NCI-H1436 treated with DMSO at 0.1 percent for 48 hours (cell line): ENCODE data around the gene TUBGCP2.
"Not testable (repeated sequence)": the region's sequence is repeated elsewhere in the genome, so short reads cannot be mapped to it uniquely, and the experiment has no call there.

Experiments used
- DNase-seq: peaks from one replicate; lab custom pipeline; 2025; lab: John Stamatoyannopoulos, UW

Gene TUBGCP2

DNA sequence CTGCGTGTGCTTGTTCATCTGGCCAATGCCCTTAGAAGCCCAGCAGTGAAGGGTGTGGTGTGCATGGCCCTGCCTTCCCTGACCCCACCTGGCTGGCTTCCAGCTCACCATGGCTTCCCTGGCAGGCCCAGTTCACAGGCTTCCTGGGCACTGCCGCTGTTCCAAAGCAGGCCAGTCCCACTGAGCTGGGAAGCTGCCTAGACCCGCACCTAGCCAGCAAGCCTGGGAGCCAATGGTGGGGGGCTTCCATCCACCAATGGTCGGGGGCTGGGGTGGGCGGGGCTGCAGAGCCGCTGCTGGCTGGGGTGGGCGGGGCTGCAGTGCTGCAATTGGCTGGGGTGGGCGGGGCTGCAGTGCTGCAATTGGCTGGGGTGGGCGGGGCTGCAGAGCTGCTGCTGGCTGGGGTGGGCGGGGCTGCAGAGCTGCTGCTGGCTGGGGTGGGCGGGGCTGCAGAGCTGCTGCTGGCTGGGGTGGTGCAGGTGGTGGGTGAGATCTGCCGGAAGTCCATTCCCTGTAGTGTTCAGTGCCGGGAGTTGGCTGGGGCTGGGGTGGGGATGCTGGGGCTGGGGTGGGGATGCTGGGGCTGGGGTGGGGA lies 15.6 kb upstream of the TUBGCP2 start:
- DNase-seq: peak; percentile 77

DNA sequence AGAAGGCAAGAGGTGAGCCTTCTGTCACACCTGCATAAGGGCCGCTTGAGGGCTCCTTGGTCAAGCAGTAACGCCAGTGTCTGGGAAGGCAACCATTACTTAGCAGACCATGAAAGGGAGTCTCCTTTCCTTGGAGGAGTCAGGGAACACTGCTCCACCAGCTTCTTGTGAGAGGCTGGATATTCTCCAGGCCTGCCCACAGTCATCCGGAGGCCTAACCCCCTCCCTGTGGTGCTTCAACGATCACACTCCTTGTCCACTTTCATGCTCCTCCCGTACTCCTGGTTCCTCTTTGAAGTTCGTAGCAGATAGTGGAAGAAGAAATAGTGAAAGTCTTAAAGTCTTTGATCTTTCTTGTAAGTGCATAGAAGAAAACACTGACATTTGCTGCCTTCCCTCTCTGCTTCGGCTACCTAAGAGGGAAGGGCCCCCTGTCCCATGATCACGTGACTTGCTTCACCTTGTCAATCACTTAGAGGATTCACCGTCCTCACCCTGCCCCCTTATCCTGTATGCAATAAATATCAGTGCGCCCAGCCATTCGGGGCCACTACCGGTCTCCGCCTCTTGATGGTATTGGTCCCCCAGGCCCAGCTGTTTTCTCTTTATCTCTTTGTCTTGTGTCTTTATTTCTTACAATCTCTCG lies 13.5 kb upstream of the TUBGCP2 start:
- not testable (repeated sequence) for DNase-seq

DNA sequence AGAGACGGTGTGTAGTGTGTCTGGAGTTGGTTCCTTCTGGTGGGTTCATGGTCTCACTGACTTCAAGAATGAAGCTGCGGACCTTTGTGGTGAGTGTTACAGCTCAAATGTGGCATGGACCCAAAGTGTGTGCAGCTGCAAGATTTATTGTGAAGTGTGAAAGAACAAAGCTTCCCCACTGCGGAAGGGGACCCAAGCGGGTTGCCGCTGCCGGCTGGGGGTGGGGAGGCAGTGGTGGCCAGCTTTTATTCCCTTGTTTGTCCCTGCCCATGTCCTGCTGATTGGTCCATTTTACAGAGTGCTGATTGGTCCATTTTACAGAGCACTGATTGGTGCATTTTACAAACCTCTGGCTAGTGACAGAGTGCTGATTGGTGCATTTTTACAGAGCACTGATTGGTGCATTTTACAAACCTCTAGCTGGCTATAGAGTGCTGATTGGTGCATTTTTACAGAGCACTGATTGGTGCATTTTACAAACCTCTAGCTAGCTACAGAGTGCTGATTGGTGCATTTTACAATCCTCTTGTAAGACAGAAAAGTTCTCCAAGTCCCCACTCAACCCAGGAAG lies 12.3 kb upstream of the TUBGCP2 start:
- DNase-seq: not testable (repeated sequence)

DNA sequence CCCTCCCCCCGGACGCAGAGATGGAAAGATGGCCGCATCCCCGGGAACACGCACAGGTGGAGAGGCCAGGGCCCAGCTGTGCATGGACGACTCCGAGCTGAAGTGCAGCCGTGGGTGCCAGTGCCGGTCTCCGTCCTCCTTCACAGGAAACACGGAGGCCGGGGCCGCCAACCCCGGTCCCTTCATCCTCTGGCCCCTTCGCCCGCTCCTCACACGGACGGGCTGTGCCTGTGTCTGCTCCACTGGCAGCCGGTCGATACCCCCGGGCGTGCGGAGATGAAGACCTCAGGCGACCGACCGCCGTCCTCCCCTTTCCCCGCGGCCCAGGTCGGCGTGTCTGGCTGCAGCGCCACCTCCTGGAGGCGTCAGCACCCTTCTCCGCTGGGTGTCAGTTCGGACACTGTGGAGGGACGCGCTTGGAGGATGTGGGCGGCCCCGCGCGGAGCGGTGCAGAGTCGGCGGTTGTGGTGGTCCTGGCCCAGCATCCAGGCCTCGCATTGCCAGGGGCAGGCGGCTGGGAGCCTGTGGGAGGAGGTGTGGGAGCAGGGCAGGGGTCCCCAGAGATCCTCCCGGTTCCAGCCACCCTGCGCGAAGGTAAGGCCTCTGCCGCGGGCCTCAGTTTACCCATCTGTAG lies 9.9 kb upstream of the TUBGCP2 start:
- DNase-seq: no peak

DNA sequence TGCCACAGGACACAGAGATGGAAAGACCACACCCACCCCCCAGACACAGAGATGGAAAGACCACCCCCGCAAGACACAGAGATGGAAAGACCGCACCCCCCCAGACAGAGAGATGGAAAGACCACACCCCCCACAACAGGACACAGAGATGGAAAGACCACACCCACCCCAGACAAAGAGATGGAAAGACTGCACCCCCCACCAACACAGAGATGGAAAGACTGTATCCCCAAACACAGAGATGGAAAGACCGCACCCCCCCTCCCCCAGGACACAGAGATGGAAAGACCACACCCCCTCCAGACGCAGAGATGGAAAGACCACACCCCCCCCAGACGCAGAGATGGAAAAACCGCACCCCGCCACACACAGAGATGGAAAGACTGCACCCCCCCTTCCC lies 8.1 kb upstream of the TUBGCP2 start:
- no peak for DNase-seq

DNA sequence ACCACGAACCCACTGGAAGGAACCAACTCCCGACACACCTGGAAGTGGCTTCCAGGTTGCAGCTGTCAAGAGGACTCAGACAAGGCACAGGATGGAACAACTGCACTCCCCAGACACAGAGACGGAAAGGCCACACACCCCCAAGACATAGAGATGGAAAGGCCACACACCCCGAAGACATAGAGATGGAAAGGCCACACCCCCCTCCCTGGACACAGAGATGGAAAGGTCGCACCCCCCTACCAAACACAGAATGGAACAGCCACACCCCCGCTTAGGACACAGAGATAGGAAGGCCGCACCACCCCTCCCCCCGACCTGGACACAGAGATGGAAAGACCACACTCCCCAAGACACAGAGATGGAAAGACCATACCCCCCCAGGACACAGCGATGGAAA lies 7.6 kb upstream of the TUBGCP2 start:
- no peak for DNase-seq

DNA sequence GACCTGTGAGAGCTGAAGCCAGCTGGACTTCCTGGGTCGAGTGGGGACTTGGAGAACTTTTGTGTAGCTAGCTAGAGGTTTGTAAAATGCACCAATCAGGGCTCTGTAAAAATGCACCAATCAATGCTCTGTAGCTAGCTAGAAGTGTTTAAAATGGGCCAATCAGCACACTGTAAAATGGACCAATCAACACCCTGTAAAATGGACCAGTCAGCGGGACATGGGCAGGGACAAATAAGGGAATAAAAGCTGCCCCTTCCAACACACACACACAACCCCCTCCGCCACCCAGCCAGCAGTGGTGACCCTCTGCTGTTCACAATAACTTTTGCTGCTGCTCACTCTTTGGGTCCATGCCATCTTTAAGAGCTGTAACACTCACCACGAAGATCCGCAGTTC lies 7.2 kb upstream of the TUBGCP2 start:
- DNase-seq: no peak

DNA sequence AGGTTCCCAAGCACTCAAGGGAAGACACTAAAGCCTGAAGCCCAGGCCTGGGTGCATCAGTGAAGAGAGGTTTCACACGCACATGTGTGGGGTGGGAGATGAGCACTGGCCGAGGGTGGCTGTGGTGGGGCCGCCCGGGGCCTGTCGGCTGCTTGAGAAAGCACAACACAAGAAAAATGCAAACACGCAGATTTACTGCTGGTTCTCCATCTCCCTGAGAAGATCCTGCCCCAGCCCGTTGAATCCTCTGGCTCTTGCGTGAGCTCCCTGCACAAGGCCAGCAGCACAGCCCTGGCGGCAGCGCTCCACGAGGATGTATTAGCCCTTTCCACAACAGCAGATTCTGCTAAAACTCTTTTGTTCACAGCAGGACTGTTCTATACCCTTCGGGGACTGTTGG lies 6.2 kb upstream of the TUBGCP2 start:
- no peak for DNase-seq

DNA sequence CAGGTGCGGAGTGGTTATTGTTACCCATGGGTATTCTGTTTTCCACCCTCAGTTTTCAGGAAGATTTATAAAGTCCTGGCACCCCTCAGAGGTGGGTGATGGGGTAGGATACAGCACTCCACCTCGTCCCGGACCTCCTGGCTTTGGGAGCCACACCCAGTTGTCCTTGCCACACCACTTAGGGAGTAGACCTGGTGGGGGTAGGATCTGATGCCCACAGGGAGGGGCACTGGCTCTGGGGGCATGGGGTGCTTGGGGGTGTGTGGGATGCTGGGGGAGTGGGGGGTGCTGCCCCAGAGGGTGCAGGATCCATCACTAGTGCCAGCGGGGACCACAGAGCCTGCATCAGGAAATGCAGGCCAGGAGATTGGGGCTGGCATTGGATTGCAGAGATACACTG lies 4.5 kb upstream of the TUBGCP2 start:
- no peak for DNase-seq

DNA sequence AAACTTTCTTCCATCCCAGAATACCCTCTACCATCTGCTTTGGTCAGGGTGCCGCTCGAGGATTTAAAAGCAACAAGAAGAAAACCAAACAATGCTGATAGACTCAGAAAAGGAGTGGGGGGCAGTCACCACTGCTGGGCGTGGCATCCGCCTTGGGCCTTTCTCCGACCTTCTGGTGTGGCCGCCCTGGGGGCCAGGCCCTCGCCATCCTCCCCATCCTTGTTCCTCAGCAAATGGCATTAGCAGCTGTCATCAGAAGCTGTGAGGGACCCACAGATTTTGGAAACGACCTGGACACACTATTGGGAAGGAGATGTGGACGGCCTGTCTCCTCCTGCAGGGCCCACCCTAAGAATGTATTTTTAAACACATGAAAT lies 4.1 kb upstream of the TUBGCP2 start:
- no peak for DNase-seq

DNA sequence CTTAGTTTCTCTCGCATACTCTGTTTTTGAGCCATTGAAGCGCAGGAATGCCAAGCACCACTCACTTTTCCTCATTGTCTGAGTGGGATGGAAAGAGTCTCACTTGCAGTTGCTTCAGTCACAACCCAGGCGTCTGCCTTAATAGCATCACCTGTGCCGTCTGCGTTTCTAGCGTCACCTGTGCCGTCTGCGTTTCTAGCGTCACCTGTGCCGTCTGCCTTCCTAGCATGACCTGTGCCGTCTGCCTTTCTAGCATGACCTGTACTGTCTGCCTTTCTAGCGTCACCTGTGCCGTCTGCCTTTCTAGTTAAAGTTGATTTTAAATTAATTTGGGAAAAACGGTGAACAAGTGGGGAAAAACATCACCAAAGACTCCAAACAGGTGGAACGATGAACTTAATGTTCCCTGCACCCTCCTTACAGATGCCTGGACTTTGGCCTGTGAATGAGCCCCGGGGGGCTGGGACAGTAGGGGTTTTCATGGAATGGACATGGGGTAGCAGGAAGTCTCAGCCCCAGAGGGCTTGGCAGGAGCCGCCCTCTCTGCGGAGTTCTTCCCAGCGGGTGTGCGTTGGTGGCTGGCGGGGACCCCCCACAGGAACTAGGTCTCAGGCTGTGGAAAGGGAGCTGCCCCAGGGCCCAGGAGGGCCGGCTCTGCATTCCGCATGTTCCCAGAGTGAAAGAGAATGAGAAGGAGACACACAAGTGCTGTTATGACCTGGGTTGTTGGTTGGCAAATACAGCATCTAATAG lies 3.5 kb upstream of the TUBGCP2 start:
- DNase-seq: no peak

DNA sequence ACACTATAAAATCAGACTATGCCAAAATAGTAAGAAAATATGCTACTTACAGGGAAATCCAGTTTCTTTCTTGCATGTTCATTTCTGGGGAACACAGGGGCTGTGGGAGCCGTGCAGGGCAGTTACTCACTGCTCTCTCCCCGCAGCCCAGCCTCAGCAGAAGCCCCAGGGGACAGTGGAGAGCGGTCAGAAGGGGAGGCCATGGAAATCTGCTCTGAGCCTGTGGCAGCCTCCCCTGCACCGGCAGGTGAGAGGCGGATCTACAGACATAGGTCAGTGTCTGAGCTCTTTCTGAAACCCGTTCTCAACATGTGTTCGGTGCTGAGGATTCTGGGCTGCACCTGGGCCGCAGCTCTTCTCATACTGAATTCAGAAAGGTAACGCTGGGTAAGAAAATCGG lies 2.9 kb upstream of the TUBGCP2 start:
- DNase-seq: no peak

DNA sequence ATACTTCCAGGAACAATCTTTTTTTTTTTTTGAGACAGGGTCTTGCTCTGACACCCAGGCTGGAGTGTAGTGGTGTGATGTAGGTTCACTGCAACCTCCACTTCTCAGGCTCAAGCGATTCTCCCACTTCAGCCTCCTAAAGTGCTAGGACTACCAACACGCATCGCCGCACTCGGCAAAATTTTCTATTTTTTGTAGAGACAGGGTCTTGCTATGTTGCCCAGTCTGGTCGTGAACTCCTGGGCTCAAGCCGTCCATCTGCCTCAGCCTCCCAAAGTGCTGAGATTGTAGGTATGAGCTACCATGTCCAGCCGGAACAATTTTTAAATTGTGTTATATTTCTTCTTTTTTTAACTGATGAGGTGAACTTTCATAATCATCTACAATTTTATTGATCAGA lies 2.1 kb upstream of the TUBGCP2 start:
- no peak for DNase-seq

DNA sequence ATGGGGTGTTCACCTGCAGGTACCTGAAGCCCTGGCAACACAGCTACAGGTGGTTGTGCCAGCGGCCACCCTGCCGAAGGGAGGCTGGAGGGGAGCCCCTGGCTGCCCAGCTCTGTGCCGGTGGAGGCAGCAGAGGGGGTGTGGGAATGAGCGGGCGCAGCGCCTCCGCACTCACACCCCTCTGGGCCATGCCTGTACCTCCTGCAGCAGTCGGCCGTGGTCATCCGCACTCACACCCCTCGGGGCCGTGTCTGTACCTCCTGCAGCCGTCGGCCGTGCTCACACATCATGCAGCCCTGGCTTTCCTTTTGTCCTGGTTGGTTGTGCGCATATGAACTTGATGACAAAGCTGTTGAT lies 1.7 kb upstream of the TUBGCP2 start:
- DNase-seq: no peak

DNA sequence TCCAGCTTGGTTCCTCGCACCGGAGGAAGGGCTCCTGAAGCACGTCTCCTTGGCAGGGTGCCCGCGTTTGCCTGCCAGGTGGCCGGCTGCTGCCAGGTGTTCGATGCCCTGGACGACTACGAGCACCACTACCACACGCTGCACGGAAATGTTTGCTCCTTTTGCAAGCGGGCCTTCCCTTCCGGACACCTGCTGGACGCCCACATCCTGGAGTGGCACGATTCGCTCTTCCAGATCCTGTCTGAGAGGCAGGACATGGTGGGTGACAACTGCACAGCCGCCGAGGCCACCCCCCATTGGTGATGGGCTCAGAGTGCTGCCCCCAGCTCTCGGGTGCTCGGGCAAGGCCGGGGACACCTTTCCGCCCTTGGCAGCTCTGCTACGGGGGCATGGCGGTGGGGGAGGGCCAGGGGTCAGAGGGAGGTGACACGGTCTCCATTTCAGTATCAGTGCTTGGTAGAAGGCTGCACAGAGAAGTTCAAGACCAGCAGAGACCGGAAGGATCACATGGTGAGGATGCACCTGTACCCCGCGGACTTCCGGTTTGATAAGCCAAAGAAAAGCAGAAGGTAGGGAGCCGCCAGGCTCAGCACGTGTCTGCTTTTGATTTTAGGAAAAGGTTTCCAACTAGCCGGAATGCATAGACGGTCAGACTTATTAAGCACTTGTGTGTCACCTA lies 1.2 kb upstream of the TUBGCP2 start:
- no peak for DNase-seq

DNA sequence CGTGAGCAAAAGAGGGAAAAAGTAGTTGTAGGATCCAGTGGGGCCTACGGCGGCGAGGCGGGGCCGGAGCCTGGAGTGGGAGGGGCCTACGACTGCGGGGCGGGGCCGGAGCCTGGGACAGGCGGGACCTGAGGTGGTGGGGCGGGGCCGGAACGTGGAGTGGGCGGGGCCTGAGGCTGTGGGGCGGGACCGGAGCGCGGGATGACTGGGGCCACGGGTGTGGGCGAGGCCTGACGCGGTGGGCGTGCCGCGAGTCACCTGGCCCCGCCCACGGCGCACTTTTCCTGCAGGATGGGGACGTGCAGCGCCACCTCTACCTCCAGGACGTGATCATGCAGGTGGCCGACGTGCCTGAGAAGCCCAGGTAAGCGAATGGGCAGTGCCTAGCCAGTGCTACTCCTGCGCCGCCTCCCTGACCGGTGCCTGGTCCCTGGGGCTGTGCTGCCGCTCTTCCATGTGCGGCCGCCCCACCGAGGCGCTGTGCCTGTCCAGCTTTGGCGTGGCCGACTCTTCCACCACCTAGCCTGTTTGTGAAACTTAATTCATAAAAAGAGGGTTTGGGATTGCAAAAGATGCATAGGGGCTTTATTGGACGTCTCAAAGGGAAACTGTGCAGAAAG lies 538 bp upstream of the TUBGCP2 start:
- peak; percentile 46 for DNase-seq

DNA sequence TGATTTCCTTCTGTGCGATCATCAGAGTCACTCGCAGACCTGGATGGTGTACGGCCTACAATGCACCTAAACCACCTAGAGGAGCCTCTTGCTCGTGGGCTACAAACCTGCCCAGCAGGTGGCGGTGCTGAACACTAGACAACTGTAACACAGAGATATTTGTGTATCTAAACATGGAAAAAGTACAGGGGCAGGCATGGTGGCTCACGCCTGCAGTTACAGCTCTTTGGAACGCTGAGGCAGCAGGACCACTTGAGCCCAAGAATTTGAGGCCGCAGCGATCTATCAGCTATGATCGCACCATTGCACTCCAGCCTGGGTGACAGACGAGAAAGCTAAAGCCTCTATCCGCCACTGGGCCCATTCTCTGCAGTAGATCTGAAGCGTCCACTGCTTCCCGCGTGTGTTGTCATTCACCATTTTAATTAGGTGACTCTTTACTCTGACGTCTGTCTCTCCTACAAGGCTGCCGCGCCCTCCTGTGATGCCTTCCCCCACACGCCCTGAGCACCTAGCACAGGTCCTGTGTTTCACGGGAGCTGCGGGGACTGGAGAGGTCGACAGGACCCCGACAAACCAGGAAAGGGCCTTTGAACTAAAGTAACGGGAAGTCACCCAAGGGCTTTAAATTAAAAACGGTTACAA lies 774 bp downstream of the TUBGCP2 start:
- peak; percentile 43 for DNase-seq

DNA sequence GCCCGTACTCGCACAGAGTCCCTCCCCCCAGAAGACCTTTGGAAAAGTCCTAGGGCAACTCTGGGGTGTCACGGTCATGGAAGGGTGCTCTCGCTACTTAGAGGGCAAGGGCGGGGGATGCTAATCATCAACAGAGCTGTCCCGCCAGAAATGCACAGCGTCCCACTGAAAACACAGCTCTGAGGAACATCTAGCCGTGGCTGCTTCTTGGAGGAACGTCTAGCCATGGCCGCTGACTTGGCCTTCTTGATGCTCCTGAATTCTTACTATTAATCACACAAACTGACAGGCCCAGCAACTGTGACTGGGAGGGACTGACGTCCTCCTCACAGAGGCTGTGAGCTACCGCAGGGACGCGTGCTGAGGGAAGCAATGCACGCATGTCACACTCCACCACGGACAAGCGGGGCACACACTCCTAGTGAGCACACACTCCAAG lies 1.7 kb downstream of the TUBGCP2 start:
- DNase-seq: no peak

DNA sequence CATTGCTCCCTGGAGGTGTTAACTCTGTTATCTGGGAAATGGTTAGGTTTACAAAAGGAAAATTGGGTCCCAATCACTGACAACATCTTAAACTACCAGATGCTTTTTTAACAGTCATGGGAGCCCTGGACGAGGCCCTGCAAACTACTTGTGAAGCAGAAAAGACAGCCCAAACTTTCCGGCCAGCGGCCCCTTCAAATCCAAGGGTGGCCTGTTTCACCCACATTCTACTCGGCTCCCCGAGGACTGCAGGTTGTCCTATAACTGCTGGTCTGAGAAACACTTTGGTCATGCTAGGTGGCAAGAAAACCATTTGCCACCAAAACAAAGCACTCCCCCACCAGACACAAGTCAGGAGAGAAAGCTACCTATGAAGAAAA lies 2.6 kb downstream of the TUBGCP2 start:
- no peak for DNase-seq

DNA sequence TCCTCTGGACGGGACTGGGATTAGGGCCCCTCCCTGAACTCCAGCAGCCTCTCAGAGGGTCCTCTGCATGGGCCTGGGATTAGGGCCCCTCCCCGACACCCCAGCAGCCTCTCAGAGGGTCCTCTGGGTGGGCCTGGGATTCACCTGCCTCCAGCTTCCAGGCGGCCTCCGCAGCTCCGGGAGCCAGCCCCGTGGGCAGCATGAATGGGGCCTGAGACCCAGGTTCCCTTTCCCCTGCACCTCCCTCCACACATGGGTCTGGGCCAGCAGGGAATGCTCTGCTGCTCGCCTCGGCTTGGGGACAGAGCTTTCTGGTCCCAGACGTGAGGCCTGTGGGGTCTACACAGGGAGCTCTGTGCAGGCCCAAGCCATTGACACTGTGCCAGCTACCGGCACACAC lies 5.5 kb downstream of the TUBGCP2 start:
- no peak for DNase-seq

DNA sequence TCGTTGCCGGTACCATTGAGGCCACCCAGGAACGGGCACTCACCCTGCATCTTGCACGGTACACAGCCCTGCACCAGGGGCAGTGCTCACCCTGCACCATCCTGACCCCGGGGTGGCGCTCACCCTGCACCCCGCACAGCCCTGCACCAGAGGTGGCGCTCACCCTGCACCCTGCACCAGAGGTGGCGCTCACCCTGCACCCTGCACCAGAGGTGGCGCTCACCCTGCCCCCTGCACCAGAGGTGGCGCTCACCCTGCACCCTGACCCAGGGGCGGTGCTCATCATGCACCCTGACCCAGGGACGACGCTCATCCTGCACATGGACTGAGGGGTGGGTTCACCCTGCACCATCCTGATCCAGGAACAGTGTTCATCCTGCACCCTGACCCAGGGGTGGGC lies 6.4 kb downstream of the TUBGCP2 start:
- no peak for DNase-seq
